ENCODE measurements around the gene ESYT1.

The ESYT1 gene, protein sequence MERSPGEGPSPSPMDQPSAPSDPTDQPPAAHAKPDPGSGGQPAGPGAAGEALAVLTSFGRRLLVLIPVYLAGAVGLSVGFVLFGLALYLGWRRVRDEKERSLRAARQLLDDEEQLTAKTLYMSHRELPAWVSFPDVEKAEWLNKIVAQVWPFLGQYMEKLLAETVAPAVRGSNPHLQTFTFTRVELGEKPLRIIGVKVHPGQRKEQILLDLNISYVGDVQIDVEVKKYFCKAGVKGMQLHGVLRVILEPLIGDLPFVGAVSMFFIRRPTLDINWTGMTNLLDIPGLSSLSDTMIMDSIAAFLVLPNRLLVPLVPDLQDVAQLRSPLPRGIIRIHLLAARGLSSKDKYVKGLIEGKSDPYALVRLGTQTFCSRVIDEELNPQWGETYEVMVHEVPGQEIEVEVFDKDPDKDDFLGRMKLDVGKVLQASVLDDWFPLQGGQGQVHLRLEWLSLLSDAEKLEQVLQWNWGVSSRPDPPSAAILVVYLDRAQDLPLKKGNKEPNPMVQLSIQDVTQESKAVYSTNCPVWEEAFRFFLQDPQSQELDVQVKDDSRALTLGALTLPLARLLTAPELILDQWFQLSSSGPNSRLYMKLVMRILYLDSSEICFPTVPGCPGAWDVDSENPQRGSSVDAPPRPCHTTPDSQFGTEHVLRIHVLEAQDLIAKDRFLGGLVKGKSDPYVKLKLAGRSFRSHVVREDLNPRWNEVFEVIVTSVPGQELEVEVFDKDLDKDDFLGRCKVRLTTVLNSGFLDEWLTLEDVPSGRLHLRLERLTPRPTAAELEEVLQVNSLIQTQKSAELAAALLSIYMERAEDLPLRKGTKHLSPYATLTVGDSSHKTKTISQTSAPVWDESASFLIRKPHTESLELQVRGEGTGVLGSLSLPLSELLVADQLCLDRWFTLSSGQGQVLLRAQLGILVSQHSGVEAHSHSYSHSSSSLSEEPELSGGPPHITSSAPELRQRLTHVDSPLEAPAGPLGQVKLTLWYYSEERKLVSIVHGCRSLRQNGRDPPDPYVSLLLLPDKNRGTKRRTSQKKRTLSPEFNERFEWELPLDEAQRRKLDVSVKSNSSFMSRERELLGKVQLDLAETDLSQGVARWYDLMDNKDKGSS

DNA sequence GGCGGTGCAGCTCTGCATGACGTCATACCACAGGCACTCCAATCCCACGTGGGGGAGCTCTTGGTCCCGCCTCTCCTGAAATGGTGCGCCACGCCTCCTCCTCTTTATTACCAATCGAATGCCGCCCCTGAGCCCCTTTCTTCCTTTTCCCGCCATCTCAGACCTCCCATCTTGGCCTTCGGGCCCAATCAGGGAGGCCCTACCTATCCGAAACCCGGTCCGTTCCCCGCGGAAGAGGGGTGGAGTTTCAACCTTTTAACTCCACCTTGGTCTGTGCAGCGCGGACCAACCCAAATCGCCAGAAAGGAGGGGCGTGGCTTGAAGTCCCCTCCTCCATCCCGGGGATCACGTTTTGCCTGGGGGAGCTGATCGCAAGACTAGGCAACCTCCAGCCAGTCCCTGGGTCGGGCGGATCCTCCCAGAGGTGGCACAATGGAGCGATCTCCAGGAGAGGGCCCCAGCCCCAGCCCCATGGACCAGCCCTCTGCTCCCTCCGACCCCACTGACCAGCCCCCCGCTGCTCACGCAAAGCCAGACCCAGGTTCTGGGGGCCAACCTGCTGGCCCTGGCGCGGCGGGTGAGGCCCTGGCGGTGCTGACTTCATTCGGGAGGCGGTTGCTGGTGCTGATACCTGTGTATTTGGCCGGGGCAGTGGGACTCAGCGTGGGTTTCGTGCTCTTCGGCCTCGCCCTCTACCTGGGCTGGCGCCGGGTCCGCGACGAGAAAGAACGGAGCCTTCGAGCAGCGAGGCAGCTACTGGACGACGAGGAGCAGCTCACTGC is at the start of gene ESYT1:
Gene ESYT1 (plus strand): TSS at position 380 of the 782 bp plus-strand sequence. CDS start 53 bp downstream, at position 433.
- DNase-seq (ENCODE audit: low read depth, low spot score): peak; percentile 96

DNA sequence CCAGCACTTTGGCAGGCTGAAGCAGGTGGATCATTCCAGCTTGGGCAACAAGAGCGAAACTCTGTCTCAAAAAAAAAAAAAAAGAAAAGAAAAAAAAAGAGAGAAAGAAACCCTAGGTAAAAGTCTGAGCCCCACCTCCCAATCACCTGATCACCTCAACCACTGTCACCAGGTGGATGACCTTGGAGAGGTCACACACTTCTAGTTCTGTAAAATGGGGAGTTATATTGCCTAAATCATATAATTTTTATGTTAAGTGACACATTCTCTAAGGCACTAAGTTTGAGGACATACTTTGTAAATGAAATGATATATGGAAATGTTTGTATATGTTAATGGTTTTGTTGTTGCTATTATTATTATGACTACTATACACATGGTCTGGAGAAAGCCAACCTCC is 49.6 kb upstream of the ESYT1 start:
- DNase-seq (ENCODE audit: low read depth, low spot score): no peak

DNA sequence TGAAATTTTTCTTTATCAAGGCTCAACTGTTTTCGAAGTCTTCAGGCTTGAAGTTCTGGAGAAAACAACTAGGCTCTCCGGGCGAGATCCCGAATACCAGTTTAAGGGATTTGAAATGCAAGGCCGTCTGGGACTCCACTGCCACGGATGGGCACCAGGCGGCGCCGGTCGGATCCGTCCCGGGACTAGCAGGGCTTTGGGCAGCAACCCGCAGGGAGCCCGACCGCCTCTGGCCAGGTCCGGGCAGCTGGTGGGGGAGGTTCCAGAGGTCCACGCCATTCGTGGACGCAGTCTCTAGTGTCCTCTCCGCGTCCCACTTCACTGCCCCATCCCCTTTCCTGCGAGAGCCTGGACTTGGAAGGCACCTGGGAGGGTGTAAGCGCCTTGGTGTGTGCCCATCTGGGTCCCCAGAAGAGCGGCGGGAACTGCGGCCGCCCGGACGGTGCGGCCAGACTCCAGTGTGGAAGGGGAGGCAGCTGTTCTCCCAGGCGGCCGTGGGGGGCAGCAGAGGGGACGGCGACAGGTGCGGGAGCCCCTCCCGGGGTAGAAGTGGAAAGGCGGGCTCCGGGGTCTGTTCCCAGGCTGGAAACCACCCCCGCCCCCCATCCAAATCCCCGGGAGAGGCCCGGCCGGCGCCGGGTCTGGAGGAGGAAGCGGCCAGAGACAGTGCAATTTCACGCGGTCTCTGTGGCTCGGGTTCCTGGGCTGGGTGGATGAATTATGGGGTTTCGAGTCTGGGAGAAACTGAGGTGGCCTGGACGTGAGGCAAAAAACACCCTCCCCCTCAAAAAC is 48.9 kb upstream of the ESYT1 start:
- peak; percentile 11 for DNase-seq (ENCODE audit: low read depth, low spot score)

DNA sequence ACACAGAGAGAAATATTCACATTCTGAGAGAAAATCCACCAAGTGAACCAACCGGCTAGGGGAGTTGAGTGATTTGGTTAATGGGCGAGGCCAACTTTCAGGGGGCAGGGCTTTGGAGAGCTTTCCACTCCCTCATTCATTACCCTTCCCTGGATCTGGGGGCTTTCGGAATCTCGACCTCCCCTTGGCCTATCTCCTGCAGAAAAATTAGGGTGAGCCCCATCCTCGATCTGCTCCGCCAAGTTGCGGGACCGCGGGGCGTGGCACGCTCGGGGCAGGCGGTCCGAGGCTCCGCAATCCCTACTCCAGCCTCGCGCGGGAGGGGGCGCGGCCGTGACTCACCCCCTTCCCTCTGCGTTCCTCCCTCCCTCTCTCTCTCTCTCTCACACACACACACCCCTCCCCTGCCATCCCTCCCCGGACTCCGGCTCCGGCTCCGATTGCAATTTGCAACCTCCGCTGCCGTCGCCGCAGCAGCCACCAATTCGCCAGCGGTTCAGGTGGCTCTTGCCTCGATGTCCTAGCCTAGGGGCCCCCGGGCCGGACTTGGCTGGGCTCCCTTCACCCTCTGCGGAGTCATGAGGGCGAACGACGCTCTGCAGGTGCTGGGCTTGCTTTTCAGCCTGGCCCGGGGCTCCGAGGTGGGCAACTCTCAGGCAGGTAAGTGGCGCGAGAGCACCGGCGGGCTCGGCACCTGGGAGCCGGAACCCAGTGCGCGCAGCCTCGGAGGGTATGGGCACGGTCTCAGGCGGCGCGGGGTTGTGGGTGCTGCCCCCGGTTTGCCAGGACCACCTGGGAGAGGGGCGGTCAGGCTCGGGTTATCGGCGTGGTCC is 48.1 kb upstream of the ESYT1 start, which contains the start of gene ERBB3:
Gene ERBB3 (plus strand): TSS at position 443 of the 833 bp plus-strand sequence. CDS start 136 bp downstream, at position 579.
- peak; percentile 11 for DNase-seq (ENCODE audit: low read depth, low spot score)

DNA sequence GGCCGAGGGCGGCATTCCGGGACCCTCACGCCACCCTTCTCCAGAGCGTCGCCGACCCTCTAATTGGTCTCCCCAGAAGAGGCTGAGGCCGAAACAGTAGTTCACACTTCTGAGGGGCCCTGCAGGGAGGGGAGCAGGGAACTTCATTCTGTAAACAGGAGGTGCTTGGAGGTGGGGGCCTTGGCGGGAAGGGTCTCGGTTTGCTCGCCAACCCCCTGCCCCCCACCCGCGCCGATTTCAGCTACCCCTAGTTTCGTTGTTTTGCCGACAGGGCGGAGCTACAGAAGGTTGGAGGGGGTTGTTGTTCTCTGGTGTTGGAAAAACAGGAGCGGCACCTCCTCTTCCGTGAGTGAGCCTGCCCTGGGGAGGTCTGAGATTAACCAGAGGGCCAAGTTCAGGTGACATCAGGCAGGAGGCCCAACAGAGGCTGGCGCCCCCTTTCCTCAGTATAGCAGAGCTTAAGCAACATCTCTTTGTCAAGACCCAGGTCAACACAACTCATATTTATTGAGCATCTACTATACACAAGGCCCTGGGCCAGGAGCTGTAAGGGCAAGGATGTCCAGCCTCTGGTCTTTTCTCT is 47.4 kb upstream of the ESYT1 start:
- no peak for DNase-seq (ENCODE audit: low read depth, low spot score)

DNA sequence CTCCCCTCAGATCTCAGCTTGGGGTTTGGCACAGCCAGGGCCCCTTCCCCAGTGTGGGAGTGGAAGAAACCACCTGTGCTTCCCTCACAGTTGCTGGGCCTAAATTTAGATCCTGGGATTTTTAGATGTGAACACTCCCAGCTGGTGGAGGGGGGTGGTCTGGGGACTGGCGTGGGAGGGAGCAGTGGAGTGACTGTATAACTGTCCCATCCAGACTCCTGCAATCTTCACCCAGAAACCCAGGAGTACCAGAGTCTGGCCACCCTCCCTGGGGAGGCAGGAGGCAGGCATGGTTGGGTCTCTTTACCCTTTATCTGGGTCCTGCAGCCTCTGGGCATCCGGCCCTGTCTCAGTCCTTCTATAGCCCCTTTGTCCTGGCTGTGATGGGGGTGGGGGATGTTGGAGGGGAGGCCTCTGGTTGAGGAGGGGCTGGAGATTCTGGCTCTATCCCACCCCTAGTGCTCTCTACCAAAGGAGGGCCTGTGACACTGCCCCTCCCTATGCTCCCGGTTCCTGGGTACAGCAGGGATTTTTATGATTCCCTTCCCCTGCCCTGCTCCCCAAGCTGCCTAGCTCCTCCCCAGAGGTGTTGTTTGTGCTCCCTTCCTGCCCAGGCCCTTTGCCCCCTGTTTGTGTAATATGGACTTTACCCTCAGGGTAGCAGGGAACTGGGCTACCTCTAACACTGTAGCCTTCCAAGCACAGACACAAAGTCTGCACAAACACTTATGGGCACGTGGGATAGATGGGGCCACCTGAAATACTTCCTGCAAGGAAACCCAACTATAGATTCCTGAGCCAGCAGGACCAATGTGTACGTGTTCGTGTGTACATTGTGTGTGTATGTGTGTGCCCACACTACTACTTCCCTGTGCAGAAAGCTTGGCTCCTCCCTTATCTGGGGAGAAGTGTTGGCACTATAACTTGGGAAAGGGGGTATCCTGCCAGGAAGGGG is 46.4 kb upstream of the ESYT1 start:
- DNase-seq (ENCODE audit: low read depth, low spot score): no peak

DNA sequence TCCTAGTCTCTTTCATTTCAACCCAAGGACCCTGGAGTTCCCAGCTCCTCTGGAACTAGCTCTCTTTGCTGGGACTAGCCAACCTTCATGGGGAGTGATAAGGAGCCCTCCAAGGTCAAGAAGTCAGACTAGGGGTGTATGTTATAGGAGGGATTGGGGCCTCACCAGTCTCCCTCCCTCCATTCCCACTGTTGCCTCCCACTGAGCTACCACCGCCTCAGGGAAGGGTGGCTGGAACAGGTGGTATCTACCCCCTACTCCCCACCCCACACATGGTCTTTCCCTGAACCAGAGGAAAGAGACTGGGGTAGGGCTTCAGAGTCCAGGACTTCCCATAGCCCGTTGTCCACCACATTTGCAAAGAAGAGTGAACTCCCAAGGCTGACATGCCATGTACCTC is 45.7 kb upstream of the ESYT1 start:
- DNase-seq (ENCODE audit: low read depth, low spot score): no peak

DNA sequence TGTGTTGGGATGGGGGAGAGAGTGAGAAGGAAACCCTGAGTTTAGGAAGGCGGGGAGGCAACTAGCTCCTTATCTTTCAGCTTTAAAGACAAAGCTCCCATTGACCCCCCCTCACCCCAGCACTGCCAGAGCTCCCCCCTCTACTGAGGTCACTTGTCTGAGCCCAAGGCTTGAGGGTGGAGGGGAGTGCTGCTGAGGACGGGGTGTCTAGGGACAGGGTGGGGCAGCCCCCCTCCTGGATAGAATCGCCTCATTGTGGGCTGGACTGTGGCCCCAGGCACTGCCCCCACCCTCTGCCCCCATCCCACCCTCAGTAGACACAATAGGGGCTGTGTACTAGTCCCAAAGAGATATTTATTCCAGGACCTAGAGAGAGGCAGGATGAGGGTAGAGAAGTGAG is 45.1 kb upstream of the ESYT1 start:
- DNase-seq (ENCODE audit: low read depth, low spot score): no peak

DNA sequence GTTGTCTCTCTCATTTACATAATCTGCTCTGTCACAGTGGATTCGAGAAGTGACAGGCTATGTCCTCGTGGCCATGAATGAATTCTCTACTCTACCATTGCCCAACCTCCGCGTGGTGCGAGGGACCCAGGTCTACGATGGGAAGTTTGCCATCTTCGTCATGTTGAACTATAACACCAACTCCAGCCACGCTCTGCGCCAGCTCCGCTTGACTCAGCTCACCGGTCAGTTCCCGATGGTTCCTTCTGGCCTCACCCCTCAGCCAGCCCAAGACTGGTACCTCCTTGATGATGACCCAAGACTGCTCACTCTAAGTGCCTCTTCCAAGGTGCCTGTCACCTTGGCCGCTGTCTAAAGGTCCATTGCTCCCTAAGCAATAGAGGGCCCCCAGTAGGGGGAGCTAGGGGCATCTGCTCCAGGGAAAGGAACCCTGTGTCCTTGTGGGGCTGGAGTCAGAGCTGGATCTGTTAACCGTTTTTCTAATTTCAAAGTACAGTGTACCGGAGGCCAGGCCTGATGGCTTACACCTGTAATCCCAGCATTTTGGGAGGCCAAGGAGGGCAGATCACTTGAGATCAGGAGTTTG is 43.0 kb upstream of the ESYT1 start:
- DNase-seq (ENCODE audit: low read depth, low spot score): no peak

DNA sequence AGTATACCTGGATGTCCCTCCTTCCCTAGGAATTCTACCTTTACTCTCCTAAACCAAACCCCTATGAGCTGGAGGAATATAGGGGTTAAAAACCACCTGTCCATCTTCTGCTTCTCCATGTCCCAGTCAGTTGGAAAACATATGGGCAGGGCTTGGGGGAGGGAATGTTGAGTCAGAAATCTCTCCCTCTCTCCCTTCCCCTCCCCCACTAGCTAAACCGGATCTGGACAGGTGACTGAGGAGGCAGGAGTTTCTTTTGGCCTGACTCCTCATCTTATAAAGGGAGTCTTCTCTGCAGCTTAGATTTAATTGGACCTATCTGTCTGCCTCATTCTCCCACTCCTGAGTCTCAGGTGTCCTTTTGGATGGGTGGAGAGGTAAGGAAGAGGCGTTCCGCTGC is 42.0 kb upstream of the ESYT1 start:
- no peak for DNase-seq (ENCODE audit: low read depth, low spot score)

DNA sequence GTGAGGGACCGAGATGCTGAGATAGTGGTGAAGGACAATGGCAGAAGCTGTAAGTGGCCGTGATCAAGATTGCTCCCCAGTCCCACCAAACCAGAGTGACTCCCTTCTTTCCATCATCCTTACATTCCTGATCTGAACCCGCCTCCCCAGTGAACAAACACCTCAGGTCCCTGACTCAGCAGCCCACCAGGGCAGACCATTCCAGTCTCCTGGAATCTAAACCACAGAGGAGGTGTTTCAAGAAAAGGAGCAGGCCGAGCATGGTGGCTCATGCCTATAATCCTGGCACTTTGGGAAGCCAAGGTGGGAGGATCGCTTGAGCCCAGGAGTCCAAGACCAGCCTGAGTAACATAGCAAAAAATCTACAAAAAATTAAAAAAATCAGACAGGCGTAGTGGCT is 41.5 kb upstream of the ESYT1 start:
- DNase-seq (ENCODE audit: low read depth, low spot score): no peak

DNA sequence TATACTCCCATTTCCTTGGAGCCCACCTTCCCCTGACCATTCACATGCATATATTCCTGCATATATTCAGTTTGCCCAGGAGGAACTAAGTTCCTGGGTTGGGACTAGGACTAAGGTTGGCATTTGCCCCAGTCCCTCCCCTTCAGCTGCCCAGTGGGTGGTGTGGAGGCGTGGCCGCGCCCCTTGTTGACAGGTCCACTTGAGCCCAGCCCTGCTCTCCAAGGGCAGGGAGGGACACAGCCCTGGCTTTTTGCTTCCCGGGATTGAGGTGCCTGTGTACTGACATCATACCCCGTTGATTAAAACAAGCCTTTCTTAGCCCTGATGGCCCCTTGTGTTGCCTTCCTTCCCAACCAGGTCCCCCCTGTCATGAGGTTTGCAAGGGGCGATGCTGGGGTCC is 40.8 kb upstream of the ESYT1 start:
- no peak for DNase-seq (ENCODE audit: low read depth, low spot score)

DNA sequence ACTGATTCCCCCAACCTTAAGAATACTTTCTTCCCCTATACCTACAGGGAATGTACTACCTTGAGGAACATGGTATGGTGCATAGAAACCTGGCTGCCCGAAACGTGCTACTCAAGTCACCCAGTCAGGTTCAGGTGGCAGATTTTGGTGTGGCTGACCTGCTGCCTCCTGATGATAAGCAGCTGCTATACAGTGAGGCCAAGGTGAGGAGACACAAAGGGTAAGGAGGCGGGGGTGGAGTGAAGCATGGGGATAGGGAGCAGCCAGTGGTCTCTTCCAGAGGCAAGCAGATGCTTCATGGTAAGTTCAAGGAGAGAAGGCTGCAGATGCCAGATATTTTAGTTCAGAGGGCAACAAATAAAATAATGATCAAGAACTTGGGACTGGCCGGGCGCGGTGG is 30.3 kb upstream of the ESYT1 start:
- no peak for DNase-seq (ENCODE audit: low read depth, low spot score)

DNA sequence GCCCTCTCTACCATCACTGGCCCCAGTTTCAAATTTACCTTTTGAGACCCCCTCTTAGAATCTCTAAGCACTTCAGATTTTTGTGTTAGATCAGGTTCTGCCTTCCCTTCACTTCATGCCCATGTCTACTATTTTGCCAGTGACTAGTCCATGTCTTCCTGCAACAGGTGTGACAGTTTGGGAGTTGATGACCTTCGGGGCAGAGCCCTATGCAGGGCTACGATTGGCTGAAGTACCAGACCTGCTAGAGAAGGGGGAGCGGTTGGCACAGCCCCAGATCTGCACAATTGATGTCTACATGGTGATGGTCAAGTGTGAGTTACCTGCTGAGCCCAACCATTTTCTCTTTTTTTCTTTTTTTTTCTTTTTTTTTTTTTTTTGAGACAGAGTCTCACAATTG is 29.5 kb upstream of the ESYT1 start:
- no peak for DNase-seq (ENCODE audit: low read depth, low spot score)

DNA sequence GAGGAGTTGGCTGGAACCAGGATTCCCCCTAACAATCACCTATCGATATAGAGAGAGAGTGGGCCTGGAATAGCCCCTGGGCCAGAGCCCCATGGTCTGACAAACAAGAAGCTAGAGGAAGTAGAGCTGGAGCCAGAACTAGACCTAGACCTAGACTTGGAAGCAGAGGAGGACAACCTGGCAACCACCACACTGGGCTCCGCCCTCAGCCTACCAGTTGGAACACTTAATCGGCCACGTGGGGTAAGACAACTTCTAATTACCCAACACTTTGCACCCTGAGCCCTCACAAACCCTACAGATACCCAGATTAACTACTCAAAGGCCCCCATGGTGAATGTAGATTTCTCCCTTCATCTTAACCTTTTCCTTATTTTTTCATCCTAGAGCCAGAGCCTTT is 28.3 kb upstream of the ESYT1 start:
- no peak for DNase-seq (ENCODE audit: low read depth, low spot score)

DNA sequence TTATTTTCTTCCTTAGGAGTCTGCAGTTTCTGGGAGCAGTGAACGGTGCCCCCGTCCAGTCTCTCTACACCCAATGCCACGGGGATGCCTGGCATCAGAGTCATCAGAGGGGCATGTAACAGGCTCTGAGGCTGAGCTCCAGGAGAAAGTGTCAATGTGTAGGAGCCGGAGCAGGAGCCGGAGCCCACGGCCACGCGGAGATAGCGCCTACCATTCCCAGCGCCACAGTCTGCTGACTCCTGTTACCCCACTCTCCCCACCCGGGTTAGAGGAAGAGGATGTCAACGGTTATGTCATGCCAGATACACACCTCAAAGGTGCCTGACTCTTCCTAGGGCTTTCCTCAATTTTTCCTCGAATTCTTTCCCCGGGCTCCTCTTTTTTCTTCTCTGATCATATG is 27.0 kb upstream of the ESYT1 start:
- DNase-seq (ENCODE audit: low read depth, low spot score): no peak

DNA sequence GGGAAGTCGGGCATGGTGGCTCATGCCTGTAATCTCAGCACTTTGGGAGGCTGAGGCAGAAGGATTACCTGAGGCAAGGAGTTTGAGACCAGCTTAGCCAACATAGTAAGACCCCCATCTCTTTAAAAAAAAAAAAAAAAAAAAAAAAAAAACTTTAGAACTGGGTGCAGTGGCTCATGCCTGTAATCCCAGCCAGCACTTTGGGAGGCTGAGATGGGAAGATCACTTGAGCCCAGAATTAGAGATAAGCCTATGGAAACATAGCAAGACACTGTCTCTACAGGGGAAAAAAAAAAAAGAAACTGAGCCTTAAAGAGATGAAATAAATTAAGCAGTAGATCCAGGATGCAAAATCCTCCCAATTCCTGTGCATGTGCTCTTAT is 25.4 kb upstream of the ESYT1 start:
- no peak for DNase-seq (ENCODE audit: low read depth, low spot score)

All from activated naive CD8-positive, alpha-beta T cell treated with anti-CD3 and anti-CD28 coated beads, Interleukin-2, amount 50 U/mL, for 16 hours (primary cell).